Measurements from ENCODE around the gene ELN.

- TF ChIP-seq POLR2A (IDR thresholded peaks at IDR 0.05) (no peak), CTCF (IDR thresholded peaks at IDR 0.05) (no peak)
Observed at GRCh38 chr7:74043523-74043951, 15.6 kb downstream of the ELN start.
